ENCODE results near the gene NUP188.
"Not testable (repeated sequence)": the region's sequence is repeated elsewhere in the genome, so short reads cannot be mapped to it uniquely, and the experiment has no call there.

NUP188 gene

DNA sequence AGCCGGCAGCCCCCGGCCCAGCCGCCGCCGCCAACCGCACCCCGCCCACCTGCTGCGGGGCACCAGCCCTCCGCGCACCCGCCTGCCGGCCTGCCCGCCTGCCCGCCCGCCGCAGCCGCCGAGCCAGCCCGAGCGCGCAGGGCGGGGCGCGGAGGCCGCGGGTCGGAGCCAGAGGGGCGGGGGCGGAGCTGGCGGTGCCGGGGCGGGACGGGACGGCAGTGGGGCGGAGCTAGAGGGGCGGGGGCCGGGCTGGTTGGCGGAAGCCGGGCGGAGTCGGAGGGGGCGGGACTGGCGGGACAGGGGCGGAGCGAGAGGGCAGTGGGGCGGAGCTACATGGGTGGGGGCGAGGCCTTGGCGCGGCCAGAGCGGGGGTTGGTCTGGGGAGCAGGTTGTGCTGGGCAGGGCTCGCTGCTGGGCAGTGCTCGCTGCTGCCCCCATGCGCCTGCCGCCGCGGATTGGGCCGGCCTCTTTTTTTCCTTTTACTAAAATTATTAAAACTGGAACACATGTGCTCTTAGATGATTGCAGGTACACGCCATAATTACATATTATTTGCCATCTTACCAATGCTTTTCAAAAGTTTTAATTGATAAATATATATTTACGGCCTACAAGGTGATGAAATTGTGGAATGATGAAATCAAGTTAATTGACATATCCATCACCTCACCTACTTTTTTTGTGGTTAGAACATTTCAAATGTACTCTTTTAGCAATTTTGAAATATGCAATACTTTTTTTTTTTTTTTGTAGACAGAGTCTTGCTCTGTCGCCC, 80.9 kb downstream of the NUP188 start, which contains the start of gene SH3GLB2:
Gene SH3GLB2, minus strand, starts transcription at position 140 of the 775 bp plus-strand sequence. CDS start 177 bp downstream, outside the sequence.
- DNase-seq, result peak; percentile 97 to 99

DNA sequence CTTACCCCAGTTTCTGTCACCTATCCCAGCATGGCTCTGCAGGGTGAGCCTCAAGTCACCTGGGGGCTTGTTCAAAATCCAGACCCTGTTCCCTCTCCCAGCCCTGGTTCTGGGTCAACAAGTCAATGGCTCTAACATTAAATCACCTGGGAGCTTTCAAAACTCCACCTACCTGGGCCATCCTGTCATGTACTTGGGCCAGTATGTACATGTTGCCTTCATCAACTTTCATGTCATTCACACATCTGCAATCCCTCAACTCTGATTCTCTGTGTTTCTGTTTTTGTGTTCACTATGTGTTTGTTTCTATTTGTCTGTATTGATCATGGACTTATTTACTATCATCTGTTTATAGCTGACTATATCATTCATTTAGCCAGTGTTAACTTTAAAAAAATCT, 82.7 kb downstream of the NUP188 start:
- no peak for DNase-seq

DNA sequence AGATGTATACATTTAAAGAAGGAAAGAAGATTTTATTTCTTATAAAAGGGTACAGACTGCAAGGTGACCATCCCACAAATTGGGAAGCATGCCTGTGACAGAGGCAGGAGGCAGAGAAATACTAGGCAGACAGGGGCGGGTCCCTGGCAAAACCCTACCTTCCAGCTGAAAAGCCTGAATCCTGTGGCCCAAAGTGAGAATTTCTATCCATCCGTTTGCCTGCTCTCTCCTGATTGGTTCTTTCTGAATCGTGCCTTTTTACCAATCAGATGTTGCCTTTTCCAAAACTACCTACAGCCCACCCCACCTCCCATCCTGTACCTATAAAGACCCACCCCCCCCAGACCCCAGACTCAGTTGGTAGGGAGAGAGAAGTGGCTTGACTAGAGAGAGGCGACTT, 84.0 kb downstream of the NUP188 start:
- no peak for DNase-seq

DNA sequence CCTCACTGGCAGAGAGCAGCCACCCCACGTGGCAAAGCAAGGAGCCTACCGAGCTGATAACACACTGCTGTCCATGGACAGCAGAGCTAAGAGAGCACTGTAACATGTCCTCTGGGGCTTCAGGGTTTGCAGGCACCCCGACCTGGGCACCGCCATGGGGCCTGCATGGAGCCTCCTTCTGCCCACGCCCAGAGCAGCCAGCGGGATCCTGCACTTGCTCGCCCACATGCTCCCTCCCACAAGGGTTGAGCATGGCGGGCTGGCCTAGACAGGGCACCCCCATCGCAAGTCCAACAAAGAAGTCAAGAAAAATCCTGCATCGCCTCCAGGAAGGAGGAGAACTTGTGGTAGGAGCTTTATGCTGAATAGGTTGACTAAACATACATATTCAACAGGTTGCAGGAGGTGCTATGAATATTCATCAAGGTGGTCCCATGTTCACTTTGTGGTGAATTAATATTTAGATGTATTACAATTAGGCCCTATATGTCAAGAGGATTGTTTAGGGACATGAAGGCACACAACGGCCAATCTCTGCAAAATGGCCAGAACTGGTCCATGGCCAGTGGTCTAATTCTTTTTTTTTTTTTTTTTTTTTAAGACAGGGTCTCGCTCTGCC, 85.2 kb downstream of the NUP188 start:
- DNase-seq, result no peak

DNA sequence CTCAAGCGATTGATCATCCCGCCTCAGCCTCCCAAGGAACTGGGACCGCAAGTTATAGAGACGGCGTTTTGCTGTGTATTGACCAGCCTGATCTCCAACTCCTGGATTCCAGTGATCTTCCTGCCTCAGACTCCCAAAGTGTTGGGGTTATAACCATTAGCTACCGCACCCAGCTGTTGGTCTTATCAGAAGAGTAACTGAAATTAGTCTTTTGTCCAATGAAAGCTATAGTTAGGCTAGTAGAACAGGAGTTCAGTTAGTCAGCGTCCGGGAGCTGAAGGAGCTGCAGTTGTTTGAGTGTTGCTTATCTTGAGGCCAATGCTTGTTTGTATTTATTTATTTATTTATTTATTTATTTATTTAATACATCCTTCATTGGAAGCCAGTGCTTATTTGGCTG, 85.7 kb downstream of the NUP188 start:
- no peak for DNase-seq

DNA sequence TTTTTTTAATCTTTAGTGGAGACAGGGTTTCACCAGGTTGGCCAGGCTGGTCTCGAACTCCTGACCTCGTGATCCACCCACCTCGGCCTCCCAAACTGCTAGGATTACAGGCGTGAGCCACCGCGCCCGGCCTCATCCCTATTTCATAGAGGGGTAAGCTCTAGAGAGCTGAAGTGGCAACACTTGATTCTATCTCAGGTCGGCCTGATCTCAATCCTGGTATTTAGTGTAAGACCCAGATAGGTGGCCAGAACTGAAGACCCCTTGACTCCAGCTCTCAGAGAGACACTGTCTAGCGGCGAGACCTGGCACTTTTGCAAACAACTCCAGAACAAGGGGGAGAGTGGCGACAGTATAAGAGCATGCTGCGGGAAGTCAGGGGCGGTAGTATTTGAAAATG, 88.3 kb downstream of the NUP188 start:
- DNase-seq, result not testable (repeated sequence)

DNA sequence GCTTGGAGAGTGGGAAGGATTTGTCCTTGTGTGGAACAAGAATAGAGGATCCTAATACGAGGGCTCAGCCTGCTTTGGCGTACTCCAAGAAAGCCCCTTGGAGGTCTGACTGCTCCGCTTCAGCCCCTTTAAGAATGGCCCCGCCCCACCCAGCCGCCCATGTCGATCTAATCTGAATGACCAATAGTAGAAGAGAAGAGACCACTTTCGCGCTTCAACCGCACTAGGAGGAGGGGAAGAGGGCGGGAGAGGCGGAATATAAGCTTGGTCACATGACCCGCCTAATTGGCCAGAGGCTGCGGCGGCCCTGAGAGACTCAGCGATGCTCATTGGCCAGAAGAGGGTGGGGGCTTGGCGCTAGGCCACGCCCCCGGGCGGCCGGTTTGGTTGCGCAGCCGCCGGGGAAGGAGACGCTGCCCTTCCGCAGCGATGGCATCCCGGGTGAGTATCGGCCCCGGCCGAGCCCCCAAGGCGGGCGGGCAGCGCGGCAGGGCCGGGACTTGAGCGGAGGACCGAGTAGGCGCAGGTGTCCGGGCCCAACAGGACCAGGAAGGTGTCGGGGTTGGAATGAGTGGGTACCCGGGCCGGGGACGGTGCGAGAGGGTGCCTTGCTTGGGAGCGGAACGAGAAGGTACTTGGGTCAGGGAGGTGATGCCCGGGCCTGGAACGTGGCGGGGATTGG, 88.9 kb downstream of the NUP188 start, which contains the start of gene MIGA2:
Gene MIGA2, plus strand, starts transcription at position 386 of the 682 bp plus-strand sequence. CDS start 3,969 bp downstream, outside the sequence.
- peak; percentile 87 to 89 for DNase-seq

DNA sequence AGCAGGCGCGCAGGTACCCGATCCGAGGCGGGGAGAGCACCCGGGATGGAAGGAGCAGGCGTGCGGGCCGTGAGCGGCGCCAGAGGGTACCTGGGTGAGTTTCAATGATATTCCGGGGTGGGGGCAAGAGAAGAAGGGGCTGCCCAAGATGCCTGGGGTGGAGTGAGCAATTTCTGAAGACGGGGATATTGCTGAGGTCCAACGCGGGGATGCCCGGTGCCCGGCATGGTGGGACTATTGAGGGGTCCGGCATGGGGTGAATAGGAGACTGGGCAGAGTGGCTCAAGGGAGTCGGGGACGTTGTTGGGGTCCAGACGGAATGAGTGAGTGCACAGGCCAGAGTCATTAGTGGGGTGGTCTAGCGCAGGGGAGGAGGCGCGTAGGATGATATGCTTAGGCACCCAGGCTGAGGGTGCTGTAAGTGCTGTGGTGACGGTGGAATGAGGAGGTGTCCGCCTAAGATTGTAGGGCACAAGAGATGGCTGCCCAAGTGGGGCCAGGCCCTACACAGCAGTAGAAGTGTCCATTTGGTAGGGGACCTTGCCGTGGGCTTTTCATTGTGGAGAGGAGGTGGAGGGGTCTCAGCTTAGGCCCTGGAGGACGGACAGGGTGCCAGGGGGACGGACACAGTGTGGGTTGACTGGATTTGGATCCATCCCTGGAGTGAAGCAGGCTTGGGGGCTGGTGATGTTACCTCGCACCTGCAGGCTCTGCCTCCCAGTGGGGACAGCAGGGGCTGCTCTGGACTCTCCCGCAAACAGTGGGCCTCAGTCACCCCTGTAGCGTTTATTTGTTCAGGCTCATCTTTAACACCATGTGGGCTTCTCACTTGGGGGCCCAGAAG, 89.6 kb downstream of the NUP188 start:
- no peak for DNase-seq

DNA sequence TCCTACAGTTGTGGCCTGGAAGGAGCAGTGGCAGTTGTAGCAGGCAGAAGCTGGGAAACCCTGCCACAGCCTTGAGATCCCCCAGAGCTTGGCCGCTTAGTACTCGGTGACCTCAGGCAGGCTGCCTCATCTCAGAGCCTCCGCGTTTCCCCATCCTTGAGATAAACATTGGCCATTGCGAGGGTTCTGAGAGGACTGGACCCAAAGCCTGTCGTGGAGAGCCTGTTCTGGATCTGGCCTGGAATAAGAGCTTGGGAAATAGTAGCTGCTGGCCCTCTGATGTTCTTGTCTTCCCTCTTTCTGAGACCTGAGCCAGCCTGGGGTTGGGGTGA, 90.2 kb downstream of the NUP188 start:
- DNase-seq, result no peak

DNA sequence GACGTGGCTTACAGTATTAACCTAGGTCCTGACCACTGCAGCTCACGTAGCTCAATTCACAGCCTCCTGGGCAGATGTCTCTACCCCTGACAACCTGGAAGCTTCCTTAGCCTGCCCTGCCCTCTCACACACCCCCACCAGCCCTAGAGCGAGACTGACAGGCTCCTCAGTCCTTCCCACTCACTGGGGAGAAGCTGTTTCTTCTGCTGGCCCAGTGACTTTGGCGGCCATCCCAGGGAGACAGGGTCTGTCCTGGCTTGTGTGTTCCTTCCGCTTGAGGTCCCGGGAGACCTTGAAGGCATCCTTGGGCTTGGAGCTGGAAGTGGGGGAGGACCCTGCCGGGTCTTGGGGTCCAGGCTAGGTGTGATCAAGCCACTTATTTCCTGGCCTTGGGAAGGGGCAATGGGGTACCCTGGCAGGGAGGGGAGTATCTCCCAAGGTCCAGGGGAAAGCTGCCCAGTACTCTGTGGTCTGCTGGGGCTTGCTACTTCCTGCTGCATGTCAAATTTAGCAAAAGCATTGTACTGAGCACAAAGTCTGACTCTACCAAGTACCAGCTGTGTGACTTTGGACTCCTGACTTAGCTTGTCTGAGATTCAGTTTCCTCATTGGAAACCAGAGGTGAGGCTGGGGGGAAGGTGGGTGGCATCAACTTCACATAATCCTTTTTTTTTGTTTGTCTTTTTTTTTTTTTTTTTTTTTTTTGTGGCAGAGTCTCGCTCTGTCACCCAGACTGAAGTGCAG, 90.8 kb downstream of the NUP188 start:
- DNase-seq, result no peak

DNA sequence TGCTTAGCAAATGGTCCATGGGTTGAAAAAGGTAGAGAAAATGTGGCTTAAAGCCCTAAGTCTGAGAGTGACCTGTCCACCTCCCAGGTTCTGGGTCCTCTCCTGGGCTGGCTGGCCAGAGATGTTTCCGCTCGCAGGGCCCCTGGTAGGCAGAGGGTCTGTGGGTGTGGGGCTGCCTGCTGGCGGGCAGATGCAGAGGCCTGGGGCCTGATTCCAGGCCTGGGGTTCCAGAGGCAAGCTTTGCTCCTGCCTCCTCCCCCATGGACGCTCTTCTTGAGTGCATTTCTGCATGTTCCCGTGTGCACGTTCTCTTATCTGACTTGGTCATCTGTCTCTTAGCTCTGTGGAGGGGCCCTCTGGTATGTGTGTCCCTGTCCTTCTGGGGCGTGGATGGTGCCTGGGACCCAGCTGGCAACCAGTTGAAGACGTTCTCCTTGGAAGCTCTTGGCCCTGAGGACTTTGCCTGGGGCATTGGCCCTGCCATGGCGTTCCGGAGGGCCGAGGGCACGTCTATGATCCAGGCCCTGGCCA, 92.7 kb downstream of the NUP188 start:
- no peak for DNase-seq

DNA sequence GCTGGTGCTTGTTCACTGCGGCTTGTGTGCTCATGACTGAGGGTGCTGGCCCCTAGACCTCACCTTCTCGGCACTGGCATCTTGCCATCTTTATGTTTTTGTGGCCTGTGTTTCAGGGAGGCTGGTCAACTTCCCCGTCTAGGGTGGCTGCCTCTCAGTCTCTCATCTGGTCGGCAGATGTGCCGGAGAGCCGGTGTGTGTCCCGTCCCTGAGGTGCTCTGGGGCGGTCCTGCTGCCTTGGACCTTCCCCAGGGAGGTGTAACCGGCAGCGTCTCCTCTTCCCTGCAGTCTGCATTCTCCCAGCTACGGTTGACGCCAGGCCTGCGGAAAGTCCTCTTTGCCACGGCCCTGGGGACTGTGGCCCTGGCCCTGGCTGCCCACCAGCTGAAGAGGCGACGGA, 94.5 kb downstream of the NUP188 start:
- DNase-seq, result no peak

DNA sequence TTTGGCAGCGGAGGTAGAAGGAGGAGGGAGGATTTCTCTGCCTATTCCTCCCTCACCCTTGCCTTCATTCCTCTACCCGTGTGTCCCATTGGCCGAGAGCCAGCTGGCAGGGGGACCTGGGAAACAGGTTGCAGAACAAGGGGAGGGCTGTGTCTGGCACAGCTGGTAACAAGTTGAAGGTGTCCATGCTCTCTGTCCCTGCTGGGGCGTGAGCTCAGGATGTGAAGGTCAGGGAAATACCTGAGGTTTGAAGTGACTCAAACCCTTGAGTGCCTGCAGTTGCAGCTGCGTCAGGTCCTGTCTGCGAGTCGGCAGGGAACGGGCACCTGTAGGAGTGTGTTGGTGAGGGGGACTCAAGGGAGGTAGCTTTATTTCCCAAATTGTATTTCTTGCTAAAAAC, 105.1 kb downstream of the NUP188 start:
- no peak for DNase-seq

DNA sequence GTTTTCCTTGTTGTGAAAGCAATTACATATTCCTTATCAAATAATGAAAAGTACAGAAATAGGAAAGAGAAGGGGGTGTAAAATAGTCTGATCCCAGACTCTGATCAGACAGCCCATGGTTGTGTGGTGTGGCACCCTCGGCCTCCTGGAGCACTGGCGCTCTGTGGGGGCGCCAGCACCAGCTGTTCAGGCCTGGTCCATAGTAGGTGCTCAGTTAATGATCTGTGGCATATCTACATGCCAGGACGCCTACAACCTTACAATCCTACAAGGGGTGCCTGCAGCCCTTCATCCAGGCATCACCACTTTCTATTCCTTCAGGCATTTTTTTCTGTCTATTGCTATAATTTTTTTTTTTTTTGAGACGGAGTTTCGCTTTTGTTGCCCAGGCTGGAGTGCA, 105.5 kb downstream of the NUP188 start:
- DNase-seq, result no peak

DNA sequence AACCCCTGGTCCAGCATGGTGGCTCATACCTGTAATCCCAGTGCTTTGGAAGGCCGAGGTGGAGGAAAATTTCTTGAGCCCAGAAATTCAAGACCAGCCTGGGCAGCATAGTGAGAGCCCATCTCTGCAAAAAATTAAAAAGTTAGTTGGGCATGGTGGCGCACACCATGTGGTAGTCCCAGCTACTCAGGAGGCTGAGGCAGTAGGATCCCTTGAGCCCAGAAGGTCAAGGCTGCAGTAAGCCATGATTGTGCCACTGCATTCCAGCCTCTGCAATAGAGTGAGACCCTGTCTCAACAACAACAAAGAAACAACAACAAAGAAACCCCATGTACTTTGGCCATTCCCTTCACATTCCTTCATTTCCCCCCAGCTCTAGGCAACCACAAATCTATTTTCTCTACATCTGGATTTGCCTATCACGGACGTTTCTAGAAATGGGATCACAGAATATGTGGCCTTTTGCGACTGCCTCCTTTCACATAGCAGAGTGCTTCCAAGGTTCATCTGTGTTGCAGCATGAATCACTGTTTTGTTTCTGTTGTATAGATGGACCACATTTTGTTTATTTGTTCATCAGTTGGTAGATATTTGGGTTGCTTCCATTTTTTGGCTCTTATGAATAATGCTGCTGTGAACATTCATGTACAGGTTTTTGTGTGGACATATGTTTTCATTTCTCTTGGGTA, 106.8 kb downstream of the NUP188 start:
- no peak for DNase-seq

Measured in stimulated activated CD4-positive, alpha-beta T cell treated with anti-CD3 and anti-CD28 coated beads, Interleukin-2, amount 100 ng/mL, for 48 hours (primary cell).